ENCODE results near the gene LRG1.
A peak's percentile ranks its signal among the peaks of the same experiment; 100 is the strongest.

The LRG1 gene

GRCh38 chr19:4498694-4499093 lies 41.1 kb downstream of the LRG1 start:
- DNase-seq (ENCODE audit: low read depth), result no peak
- TF ChIP-seq CTCF (IDR thresholded peaks at IDR 0.05; ENCODE audit: control insufficient read depth, extremely low read depth, insufficient read depth), result no peak
- H3K4me3 ChIP-seq (ENCODE audit: low read depth, low read length), result no peak overlapping the region

DNA sequence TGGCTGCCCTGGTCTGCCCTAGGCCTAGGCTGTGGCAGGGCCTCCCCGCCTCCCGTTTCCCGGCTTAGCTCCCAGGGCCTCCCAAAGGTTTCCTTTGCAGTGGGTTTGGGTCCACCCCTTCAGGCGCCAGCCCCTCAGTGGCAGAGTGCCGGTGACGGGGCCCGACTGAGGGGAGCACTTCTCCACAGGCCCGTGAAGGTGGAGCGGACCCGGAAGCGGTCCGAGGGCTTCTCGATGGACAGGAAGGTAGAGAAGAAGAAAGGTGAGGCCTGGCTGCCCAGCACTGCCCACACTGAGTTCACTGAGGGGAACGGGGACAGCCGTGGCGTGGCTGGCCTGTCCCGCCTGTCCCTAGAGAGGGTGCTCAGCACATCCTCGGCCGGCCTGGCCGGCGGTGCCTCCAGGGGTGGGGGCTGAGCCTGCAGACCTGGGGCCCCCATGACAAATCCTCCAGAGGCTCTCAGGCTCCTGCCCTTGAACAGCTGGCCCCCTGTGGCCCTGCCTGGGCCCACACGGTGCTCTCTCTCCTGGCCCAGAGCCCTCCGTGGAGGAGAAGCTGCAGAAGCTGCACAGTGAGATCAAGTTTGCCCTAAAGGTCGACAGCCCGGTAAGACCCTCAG lies 42.0 kb downstream of the LRG1 start:
- TF ChIP-seq CTCF (IDR thresholded peaks at IDR 0.05; ENCODE audit: control insufficient read depth, extremely low read depth, insufficient read depth), result no peak
- DNase-seq (ENCODE audit: low read depth), result no peak
- H3K4me3 ChIP-seq (ENCODE audit: low read depth, low read length), result no peak overlapping the region

DNA sequence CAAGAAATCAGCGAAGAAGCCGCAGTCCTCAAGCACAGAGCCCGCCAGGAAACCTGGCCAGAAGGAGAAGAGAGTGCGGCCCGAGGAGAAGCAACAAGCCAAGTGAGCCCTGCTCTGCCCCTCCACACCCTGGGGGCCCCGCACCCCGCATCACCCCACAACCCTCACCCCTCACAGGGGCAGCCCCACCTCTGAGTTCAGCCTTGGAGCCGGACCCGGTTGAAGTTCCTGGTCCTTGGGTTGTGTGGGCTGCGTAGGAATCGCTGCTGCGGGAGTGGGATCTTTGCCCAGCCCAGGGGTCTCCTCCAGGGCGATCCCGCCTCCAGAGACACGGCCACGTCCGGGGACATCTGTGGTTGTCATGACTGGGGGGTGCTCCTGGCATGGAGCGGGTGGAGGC lies 43.5 kb downstream of the LRG1 start:
- H3K4me3 ChIP-seq (ENCODE audit: low read depth, low read length), result no peak overlapping the region
- DNase-seq (ENCODE audit: low read depth), result no peak
- no peak for TF ChIP-seq CTCF (IDR thresholded peaks at IDR 0.05; ENCODE audit: control insufficient read depth, extremely low read depth, insufficient read depth)

DNA sequence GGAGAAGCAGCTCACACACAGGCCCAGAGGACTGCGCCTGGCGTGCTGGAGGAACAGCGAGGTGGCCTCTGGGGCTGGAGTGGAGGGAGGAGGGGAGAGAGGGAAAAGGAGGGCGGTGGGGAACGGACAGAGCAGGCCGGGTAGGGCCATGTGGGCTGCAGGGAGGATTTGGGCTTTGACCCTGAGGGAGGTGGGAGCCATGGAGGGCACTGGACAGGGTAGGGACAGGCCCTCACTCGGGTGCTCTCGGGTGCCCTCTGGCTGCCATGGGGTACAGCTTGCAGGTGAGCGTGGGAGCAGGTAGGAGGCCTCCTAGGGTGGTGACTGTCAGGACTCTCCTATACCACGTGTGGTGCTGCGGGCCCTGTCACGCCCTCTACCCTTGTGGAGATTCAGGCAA lies 44.4 kb downstream of the LRG1 start:
- H3K4me3 ChIP-seq (ENCODE audit: low read depth, low read length), result no peak overlapping the region
- DNase-seq (ENCODE audit: low read depth), result no peak
- TF ChIP-seq CTCF (IDR thresholded peaks at IDR 0.05; ENCODE audit: control insufficient read depth, extremely low read depth, insufficient read depth), result peak; percentile 55

- DNase-seq (ENCODE audit: low read depth), result no peak
- TF ChIP-seq CTCF (IDR thresholded peaks at IDR 0.05; ENCODE audit: control insufficient read depth, extremely low read depth, insufficient read depth), result no peak
- no peak overlapping the region for H3K4me3 ChIP-seq (ENCODE audit: low read depth, low read length)
Measured at GRCh38 chr19:4494691-4495064, 45.2 kb downstream of the LRG1 start.

GRCh38 chr19:4493929-4494690 lies 45.7 kb downstream of the LRG1 start:
- H3K4me3 ChIP-seq (ENCODE audit: low read depth, low read length), result no peak overlapping the region
- no peak for TF ChIP-seq CTCF (IDR thresholded peaks at IDR 0.05; ENCODE audit: control insufficient read depth, extremely low read depth, insufficient read depth)
- no peak for DNase-seq (ENCODE audit: low read depth)

Measured in LNCaP clone FGC (cell line).